HUES48 (cell line): Measurements from ENCODE around the gene SNAPIN.
A peak's percentile ranks its signal among the peaks of the same experiment; 100 is the strongest.

Source experiments
- H3K27ac ChIP-seq: one replicate; pipeline ENCODE4 v1.7.0; 2013; ENCODE audit warnings: low read depth, low read length, inconsistent platforms
- H3K27me3 ChIP-seq: 2 replicates; pipeline ENCODE4 v1.6.1; 2013; ENCODE audit warnings: mild to moderate bottlenecking, low read length; ENCODE audit not compliant: control insufficient read depth, insufficient read depth
- H3K36me3 ChIP-seq: 2 replicates; pipeline ENCODE4 v1.6.1; 2013; ENCODE audit warnings: low read length; ENCODE audit not compliant: control insufficient read depth, insufficient read depth
- H3K4me1 ChIP-seq: 2 replicates; pipeline ENCODE4 v1.6.1; 2013; ENCODE audit warnings: mild to moderate bottlenecking, low read length; ENCODE audit not compliant: control insufficient read depth, insufficient read depth
- H3K4me3 ChIP-seq: 2 replicates; pipeline ENCODE4 v1.5.1; 2013; ENCODE audit warnings: mild to moderate bottlenecking, low read depth, low read length
- H3K9ac ChIP-seq: 2 replicates; pipeline ENCODE4 v1.6.1; 2013; ENCODE audit warnings: mild to moderate bottlenecking, low read depth, low read length, moderate library complexity
- H3K9me3 ChIP-seq: 2 replicates; pipeline ENCODE4 v1.6.1; 2013; ENCODE audit warnings: low read length; ENCODE audit not compliant: control insufficient read depth, insufficient read depth

SNAPIN gene, protein sequence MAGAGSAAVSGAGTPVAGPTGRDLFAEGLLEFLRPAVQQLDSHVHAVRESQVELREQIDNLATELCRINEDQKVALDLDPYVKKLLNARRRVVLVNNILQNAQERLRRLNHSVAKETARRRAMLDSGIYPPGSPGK

DNA sequence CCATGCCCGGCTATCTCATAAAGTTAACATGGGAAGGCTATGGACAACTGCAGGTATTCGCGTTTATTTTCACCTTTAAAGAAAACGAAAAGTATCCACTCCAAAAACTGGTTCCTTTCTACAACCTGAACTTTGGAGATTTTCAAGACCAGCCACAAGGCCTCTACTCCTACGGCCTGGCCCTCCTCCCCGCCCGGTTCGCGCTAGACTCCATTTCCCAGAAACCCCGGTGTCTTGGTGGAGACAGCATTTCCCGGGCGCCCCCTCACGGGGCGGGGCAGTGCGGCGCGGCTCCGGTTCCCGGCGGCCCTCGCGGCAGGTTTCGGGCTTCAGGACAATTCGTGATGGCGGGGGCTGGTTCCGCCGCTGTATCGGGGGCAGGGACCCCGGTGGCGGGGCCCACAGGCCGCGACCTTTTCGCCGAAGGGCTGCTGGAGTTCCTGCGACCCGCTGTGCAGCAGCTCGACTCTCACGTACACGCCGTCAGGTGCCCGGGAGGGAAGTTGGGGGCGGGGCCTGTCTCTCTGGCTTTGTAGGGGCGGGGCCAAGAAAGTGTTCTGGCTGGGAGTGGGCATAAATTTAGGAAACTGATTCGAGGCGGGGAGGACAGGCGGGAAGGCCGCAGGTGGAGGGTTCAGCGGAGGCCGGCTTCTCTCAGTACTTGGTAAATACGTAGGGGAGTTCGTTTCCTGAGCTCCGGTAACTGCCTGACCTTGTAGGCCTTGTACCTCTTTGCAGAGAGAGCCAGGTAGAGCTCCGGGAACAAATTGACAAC, at the start of gene SNAPIN:
Gene SNAPIN, plus strand, starts transcription at position 304 of the 775 bp plus-strand sequence. Its CDS starts 41 bp downstream, at position 345.
- Histone ChIP-seq H3K36me3 (peaks cover 35% of the 10 kb centered on the region), H3K9ac (peak within 1 kb of the TSS; percentile 91), H3K4me3 (peak within 1 kb of the TSS; percentile 100), H3K9me3 (no peaks in the 10 kb centered on the region), H3K27ac (peak within 1 kb of the TSS; percentile 95), H3K27me3 (no peaks in the 10 kb centered on the region), H3K4me1 (peaks cover 5% of the 10 kb centered on the region)

DNA sequence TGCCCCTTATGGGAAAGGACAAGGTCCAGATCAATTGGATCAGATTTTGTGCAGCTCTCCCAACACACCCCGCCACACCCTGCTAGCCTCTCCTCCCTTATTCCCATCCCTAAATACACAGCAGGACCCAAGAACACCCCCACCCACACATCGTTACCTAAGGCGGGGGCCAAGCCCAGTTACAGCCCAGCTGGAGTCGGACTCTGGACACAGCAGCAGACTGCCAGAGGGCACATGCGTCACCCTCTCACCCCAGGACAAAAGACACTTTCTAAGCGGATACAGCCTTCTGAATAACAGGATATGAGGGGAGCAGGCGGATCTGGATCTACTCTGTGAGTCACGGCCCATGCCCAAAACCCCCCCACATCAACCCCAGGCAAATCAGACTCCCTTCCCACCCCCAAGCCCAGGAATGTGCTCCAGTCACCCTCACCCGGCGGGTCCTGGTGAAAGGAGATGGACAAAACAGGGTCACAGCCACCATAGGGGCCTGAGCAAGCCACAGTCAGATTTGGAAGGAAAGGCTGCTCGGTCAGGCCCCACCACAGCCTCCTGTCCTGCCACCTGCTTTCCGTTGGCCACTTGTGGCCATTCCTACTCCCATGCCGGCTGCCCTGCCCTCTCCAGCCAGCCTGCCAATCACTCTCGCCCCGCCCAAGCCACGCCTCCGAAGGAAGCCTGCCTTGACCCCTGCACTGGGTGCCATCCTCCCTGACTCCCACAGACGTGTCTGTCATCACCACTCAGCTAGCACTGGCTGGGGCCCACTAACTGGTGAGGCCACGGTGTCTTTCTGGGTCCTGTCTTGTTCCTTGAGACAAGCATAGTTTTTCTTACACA, 49.5 kb upstream of the SNAPIN start:
- H3K4me3 ChIP-seq = peak overlapping the region; percentile 31
- H3K27ac ChIP-seq = peak overlapping the region; percentile 83
- peaks cover 30% of the 10 kb centered on the region for H3K4me1 ChIP-seq
- H3K9me3 ChIP-seq = no peaks in the 10 kb centered on the region
- no peaks in the 10 kb centered on the region for H3K36me3 ChIP-seq
- no peaks in the 10 kb centered on the region for H3K27me3 ChIP-seq
- H3K9ac ChIP-seq = no peak overlapping the region; the same call in 1 of the 2 replicates

GRCh38 chr1:153609585-153609907, 49.0 kb upstream of the SNAPIN start:
- no peak overlapping the region for H3K4me3 ChIP-seq
- H3K27ac ChIP-seq = peak overlapping the region; percentile 83
- H3K36me3 ChIP-seq = no peaks in the 10 kb centered on the region
- no peak overlapping the region for H3K9ac ChIP-seq
- peaks cover 30% of the 10 kb centered on the region for H3K4me1 ChIP-seq
- no peaks in the 10 kb centered on the region for H3K9me3 ChIP-seq
- no peaks in the 10 kb centered on the region for H3K27me3 ChIP-seq

- Histone ChIP-seq H3K9ac (no peak overlapping the region), H3K4me1 (peaks cover 30% of the 10 kb centered on the region), H3K27me3 (no peaks in the 10 kb centered on the region), H3K4me3 (no peak overlapping the region), H3K36me3 (no peaks in the 10 kb centered on the region), H3K27ac (no peak overlapping the region), H3K9me3 (no peaks in the 10 kb centered on the region)
These were observed 48.2 kb upstream of the SNAPIN start for GRCh38 chr1:153610334-153610733.

- no peak overlapping the region for H3K9ac ChIP-seq
- no peaks in the 10 kb centered on the region for H3K9me3 ChIP-seq
- peaks cover 30% of the 10 kb centered on the region for H3K4me1 ChIP-seq
- H3K27ac ChIP-seq = no peak overlapping the region
- no peaks in the 10 kb centered on the region for H3K27me3 ChIP-seq
- no peaks in the 10 kb centered on the region for H3K36me3 ChIP-seq
- no peak overlapping the region for H3K4me3 ChIP-seq
These were observed 47.6 kb upstream of the SNAPIN start for GRCh38 chr1:153610811-153611301.

- no peak overlapping the region for H3K9ac ChIP-seq
- no peaks in the 10 kb centered on the region for H3K36me3 ChIP-seq
- H3K27me3 ChIP-seq = no peaks in the 10 kb centered on the region
- H3K4me3 ChIP-seq = no peak overlapping the region
- H3K27ac ChIP-seq = no peak overlapping the region
- H3K9me3 ChIP-seq = no peaks in the 10 kb centered on the region
- H3K4me1 ChIP-seq = peaks cover 32% of the 10 kb centered on the region
These were observed 47.1 kb upstream of the SNAPIN start for GRCh38 chr1:153611356-153611755.

DNA sequence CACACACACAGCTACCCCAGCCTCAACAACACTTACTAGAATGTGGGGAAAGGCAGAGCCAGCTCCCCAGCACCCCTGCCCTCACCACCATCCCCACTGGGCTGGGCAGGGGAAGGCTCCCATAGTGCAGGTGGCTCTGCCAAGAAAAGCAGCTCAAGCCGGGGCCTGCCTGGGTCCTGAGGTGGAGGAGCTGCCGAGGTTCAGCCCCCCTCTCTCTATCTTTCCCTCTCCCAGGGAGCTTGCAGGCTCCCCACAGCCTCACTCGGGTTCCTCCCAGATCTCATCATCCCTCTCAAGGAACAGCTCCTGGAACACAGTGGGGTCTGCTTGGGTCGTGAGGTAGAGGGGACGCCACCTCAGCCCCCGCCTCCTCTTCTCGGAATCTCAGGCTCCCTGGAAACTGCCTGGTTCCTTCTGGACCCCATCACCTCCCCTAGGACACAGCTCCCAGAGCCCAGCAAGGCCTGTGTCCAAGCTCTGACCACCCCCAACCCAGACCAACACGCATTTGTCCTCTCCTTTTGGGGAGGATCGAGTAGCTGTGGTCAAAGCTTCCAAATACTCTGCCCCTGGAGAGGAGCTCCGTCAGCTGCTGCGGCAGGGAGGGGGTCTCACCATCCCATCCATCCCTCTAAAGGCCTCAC, 46.3 kb upstream of the SNAPIN start:
- H3K4me1 ChIP-seq = peaks cover 34% of the 10 kb centered on the region
- H3K27me3 ChIP-seq = no peaks in the 10 kb centered on the region
- no peaks in the 10 kb centered on the region for H3K36me3 ChIP-seq
- no peak overlapping the region for H3K27ac ChIP-seq
- no peaks in the 10 kb centered on the region for H3K9me3 ChIP-seq
- H3K9ac ChIP-seq = no peak overlapping the region
- peak overlapping the region; percentile 41; the same call in 1 of the 2 replicates for H3K4me3 ChIP-seq

DNA sequence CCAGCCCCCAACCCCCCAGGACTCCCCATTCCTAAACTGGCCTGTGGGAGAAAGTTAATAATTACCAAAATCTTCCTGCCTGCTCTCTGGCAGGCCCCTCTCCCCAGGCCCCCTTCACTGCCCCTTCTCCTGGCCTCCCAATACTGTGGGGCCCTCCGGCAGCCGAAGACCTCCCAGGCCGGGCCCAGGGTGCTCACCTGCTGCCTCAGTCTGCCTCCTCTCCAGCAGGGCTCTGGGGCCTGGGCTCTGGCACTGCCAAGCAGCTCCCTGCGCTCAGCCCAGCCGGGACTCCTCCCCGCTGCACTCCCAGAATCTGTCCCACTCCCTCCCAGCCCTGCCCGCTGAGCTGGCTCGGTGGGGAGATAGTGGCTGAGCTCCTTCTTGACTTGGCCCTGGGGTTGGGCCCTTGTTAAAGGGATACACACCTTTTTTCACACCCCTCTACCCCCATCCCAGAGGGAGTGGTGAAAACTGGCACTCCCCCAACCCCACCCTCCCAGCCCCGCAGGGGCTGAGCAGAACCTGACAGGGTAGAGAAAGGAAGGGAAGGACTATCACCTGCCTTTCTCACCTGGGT, 45.7 kb upstream of the SNAPIN start, which contains the start of gene S100A16:
Gene S100A16, minus strand, starts transcription at position 383 of the 577 bp plus-strand sequence. CDS start 4,986 bp downstream, outside the sequence.
- H3K36me3 ChIP-seq = no peaks in the 10 kb centered on the region
- no peaks in the 10 kb centered on the region for H3K27me3 ChIP-seq
- H3K4me3 ChIP-seq = peak within 1 kb of the TSS; percentile 41; the same call in 1 of the 2 replicates
- H3K9me3 ChIP-seq = no peaks in the 10 kb centered on the region
- H3K4me1 ChIP-seq = peaks cover 34% of the 10 kb centered on the region
- no peak within 1 kb of the TSS for H3K9ac ChIP-seq
- H3K27ac ChIP-seq = no peak within 1 kb of the TSS

GRCh38 chr1:153613406-153613805, 45.1 kb upstream of the SNAPIN start:
- Histone ChIP-seq H3K27me3 (no peaks in the 10 kb centered on the region), H3K27ac (no peak overlapping the region), H3K9ac (no peak overlapping the region), H3K36me3 (no peaks in the 10 kb centered on the region), H3K4me3 (no peak overlapping the region), H3K9me3 (no peaks in the 10 kb centered on the region), H3K4me1 (peaks cover 29% of the 10 kb centered on the region)

DNA sequence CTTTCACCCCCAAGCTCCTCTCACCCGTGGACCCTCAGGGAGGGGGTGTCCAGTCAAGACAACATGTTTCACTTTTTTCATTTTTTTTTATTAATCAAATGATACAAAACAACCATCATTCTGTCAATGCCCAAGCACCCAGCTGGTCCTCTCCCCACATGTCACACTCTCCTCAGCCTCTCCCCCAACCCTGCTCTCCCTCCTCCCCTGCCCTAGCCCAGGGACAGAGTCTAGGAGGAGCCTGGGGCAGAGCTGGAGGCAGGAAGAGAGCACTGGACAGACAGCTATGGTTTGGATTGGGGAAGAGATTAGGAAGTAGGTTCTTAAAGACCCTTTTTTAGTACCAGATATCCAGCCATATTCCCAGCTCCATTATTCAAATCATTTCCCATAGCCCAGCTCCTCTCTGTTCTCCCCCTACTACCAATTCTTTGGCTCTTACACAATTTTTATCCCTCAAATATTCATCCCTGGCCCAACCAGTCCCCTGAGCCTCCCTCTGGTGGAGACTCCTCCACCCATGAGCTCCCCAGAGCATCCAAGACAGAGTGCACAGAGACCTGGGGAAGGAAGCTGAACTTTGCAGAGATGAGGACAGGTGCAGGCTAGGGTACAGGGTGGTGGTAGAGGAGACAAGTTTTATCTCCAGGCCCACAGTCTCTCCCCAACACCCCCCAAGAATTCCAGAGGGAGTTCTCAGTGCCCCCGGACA, 44.2 kb upstream of the SNAPIN start:
- Histone ChIP-seq H3K9me3 (no peaks in the 10 kb centered on the region), H3K9ac (no peak overlapping the region), H3K27me3 (no peaks in the 10 kb centered on the region), H3K36me3 (no peaks in the 10 kb centered on the region), H3K27ac (no peak overlapping the region), H3K4me3 (no peak overlapping the region), H3K4me1 (peaks cover 19% of the 10 kb centered on the region)
